Naive thymus-derived CD4-positive, alpha-beta T cell (primary cell): Measurements from ENCODE around the gene LIMS1. TPM values are rescaled to one million over a fixed set of nuclear protein-coding genes. Genes with fewer than 3 reads are reported as not detected.
A peak's percentile ranks its signal among the peaks of the same experiment; 100 is the strongest.

Source experiments
- ATAC-seq: fragments of 150-1000 bp; cut with Tn5 transposase; 2 replicates; pipeline ENCODE4 v1.10.0; 2021; ENCODE audit warnings: mild to moderate bottlenecking, moderate library complexity
- CTCF ChIA-PET: fragments of 350-600 bp; sonication (Branson Sonifier 250); formaldehyde crosslinking; loops from one replicate; lab custom pipeline; 2021; ENCODE audit warnings: antibody characterized with exemption; lab: Charles Lee
- POLR2A ChIA-PET: fragments of 350-600 bp; sonication (Branson Sonifier 250); formaldehyde crosslinking; loops from one replicate; lab custom pipeline; 2021; ENCODE audit warnings: antibody characterized with exemption, inconsistent platforms; lab: Charles Lee
- DNase-seq, 9 donors: peaks; one replicate each; pipeline versions ENCODE4 v3.0.0 to v3.0.0-alpha.2; 2020 to 2022; ENCODE audit warnings: mixed read lengths in 1 of 9
- H3K27ac ChIP-seq: one replicate; pipeline ENCODE4 v1.7.0; 2013; ENCODE audit warnings: mild to moderate bottlenecking, low read depth, low read length, moderate library complexity
- H3K27me3 ChIP-seq, 2 donors: one replicate each; pipeline ENCODE4 v1.7.0; 2013; ENCODE audit warnings: low read length in 2 of 2, mild to moderate bottlenecking in 2 of 2, moderate library complexity in 2 of 2; ENCODE audit not compliant: control insufficient read depth in 2 of 2, insufficient read depth in 2 of 2
- H3K36me3 ChIP-seq, 3 experiments: 1 replicate in 2 of 3; 2 replicates in 1 of 3; pipeline ENCODE4 v1.7.0; 2013; ENCODE audit warnings: low read length in 3 of 3, mild to moderate bottlenecking in 3 of 3, moderate library complexity in 1 of 3; ENCODE audit not compliant: insufficient read depth in 3 of 3, control insufficient read depth in 2 of 3
- H3K4me1 ChIP-seq, 2 donors: one replicate each; pipeline ENCODE4 v1.7.0; 2013; ENCODE audit warnings: low read length in 2 of 2, mild to moderate bottlenecking in 2 of 2, moderate library complexity in 1 of 2; ENCODE audit not compliant: control insufficient read depth in 2 of 2, insufficient read depth in 2 of 2
- H3K4me3 ChIP-seq: 2 replicates; pipeline ENCODE4 v1.7.0; 2013; ENCODE audit warnings: mild to moderate bottlenecking, low read length
- H3K9me3 ChIP-seq, 3 experiments: 1 replicate in 2 of 3; 2 replicates in 1 of 3; pipeline ENCODE4 v1.7.0; 2013; ENCODE audit warnings: low read length in 3 of 3; ENCODE audit not compliant: control insufficient read depth in 2 of 3
- H3K27ac Mint-ChIP-seq, 9 donors: one replicate each; pipeline ENCODE4 v1.8.0; 2020 to 2022; ENCODE audit warnings: mixed read lengths in 9 of 9, mild to moderate bottlenecking in 8 of 9, moderate library complexity in 5 of 9, inconsistent platforms in 2 of 9
- H3K27me3 Mint-ChIP-seq, 5 donors: one replicate each; pipeline ENCODE4 v1.8.0; 2021 to 2022; ENCODE audit warnings: mixed read lengths in 5 of 5, mild to moderate bottlenecking in 1 of 5
- H3K36me3 Mint-ChIP-seq, 5 donors: one replicate each; pipeline ENCODE4 v1.8.0; 2020 to 2022; ENCODE audit warnings: mixed read lengths in 5 of 5, mild to moderate bottlenecking in 3 of 5, inconsistent platforms in 1 of 5
- H3K4me1 Mint-ChIP-seq, 7 donors: one replicate each; pipeline ENCODE4 v1.8.0; 2020 to 2022; ENCODE audit warnings: mixed read lengths in 7 of 7, mild to moderate bottlenecking in 3 of 7, inconsistent platforms in 1 of 7
- H3K4me3 Mint-ChIP-seq, 10 donors: one replicate each; pipeline ENCODE4 v1.8.0; 2020 to 2022; ENCODE audit warnings: mild to moderate bottlenecking in 10 of 10, mixed read lengths in 10 of 10, moderate library complexity in 6 of 10, inconsistent platforms in 2 of 10
- H3K9me3 Mint-ChIP-seq, 11 donors: one replicate each; pipeline ENCODE4 v1.8.0; 2020 to 2022; ENCODE audit warnings: mixed read lengths in 11 of 11, mild to moderate bottlenecking in 4 of 11, inconsistent platforms in 1 of 11, moderate library complexity in 1 of 11
- intact Hi-C, 2 donors: fragments of 100-400 bp; cut with micrococcal nuclease; formaldehyde crosslinking; loops; one replicate each; pipeline ENCODE4 v1.15.1; 2023
- polyA plus RNA-seq, 2 donors: library from polyadenylated mRNA; unstranded; fragments of 300-500 nt; fragmentation: Illumina TruSeq; gene quantifications; one replicate each; pipeline ENCODE4 v1.2.3, GENCODE V29; 2021
- total RNA-seq, 6 experiments: library from RNA in 5 of 6; stranded (reverse) in 5 of 6; gene quantifications; 1 replicate in 5 of 6; 2 replicates in 1 of 6; pipeline ENCODE4 v1.2.3 and lab custom pipeline; 2021 to 2026

The LIMS1 gene
- total and polyA plus RNA-seq, 7 experiments from 2014 or later, result 25.3 to 75.3 (median 53.5) TPM

DNA sequence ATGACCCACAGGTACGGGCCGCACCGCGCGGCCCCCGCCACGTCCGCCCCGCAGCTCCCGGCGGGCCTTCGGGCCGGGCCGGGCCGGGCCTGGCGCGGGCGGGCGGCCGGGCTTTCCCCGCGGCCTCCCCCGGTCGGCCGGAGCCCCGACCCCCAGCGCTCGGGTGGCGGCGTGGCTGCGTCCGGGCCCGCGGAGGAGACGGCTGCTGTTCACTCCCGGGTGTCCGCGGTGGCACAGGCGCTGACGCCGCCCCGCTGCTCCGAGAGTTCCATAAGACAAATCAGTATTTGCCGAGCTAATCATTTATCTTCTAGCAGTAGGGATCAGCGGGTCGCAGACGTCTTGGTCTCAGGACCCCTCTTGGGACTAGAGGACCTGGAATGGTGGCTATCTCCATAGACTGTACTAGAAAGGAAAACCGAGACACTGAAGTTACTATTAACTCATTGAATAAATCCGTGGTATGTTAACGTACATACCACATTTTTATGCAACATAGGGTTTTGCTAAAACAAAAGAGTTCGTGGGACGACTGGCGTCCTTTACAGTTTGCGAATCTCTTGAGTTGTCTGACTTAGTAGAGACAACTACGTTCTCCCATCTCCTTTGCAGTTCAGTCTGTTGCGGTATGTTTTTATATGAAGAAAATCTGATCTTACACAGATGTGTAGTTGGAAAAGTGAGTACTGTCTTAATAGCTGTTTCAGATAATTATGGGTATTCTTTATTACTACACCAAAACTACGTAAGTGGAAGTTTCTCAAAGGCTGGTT, 500 bp downstream of the LIMS1 start:
- Mint-ChIP-seq H3K27ac (peak overlapping the region; percentile 31 to 96 (median 88)), H3K4me1 (peaks cover 20 to 60% (median 28%) of the 10 kb centered on the region in 7 donors), H3K4me3 (peak overlapping the region; percentile 86 to 99 (median 95)), H3K9me3 (no peaks in the 10 kb centered on the region), H3K36me3 (peaks cover 0 to 3% (median 0%) of the 10 kb centered on the region in 5 donors), H3K27me3 (no peaks in the 10 kb centered on the region)
- DNase-seq (peak in 8 of 9 donors; percentile 9 to 44 (median 40)), ATAC-seq (peak; percentile 24)
- H3K27me3 ChIP-seq, result no peaks in the 10 kb centered on the region
- H3K27ac ChIP-seq, result peak overlapping the region; percentile 60
- H3K9me3 ChIP-seq, result no peaks in the 10 kb centered on the region
- peak overlapping the region; percentile 75 for H3K4me3 ChIP-seq
- H3K36me3 ChIP-seq, result peaks cover 0 to 4% (median 0%) of the 10 kb centered on the region in 3 experiments
- ChIA-PET CTCF (no interaction called here), POLR2A (interaction anchor here (1.0 to 1.3 kb wide), 3 partner anchors 11 to 86 kb away, joined by 3 to 6 read pairs (median 3); partner anchors contain the start of gene GCC2)
- H3K4me1 ChIP-seq, result peaks cover 3 to 9% of the 10 kb centered on the region in 2 donors
- intact Hi-C loops, result loop anchor here (1.0 to 10.0 kb wide), 8 partner anchors 50 to 1080 kb away; partner anchors contain the start of genes CCDC138 (in 2 of the 2), GCC2 (in 2 of the 2), RANBP2 (in 2 of the 2) and SEPTIN10 (in 1 of the 2)

DNA sequence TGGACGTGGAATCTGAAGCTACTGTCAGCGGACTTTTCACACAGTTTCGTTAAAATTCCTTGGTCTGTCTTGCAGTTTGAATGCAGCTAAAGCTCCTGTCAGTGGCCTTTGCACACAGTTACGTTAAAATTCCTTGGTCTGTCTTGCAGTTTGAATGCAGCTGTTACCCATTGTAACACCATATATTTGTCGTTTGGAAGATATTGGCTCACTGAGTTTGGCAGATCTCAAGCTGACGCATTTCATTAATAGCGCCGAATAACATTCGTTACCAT, 1.0 kb downstream of the LIMS1 start:
- H3K27ac Mint-ChIP-seq, result peak overlapping the region in 6 of 9 donors; percentile 31 to 96 (median 82)
- peaks cover 20 to 56% (median 28%) of the 10 kb centered on the region in 7 donors for H3K4me1 Mint-ChIP-seq
- intact Hi-C loops, result loop anchor here (2.0 to 10.0 kb wide), 5 partner anchors 50 to 1080 kb away; partner anchors contain the start of genes CCDC138 (in 1 of the 2), SEPTIN10 (in 1 of the 2) and SOWAHC (in 1 of the 2)
- no peaks in the 10 kb centered on the region for H3K9me3 ChIP-seq
- DNase-seq (no peak), ATAC-seq (no peak)
- H3K9me3 Mint-ChIP-seq, result no peaks in the 10 kb centered on the region
- H3K27me3 Mint-ChIP-seq, result no peaks in the 10 kb centered on the region
- peaks cover 0 to 4% (median 0%) of the 10 kb centered on the region in 3 experiments for H3K36me3 ChIP-seq
- peak overlapping the region; percentile 86 to 99 (median 95) for H3K4me3 Mint-ChIP-seq
- CTCF ChIA-PET, result interaction anchor here (0.6 kb wide), 2 partner anchors 95 to 1192 kb away, joined by 3 to 5 read pairs; no protein-coding TSS in a partner anchor
- POLR2A ChIA-PET, result interaction anchor here (0.6 to 1.1 kb wide), 2 partner anchors 86 to 115 kb away, joined by 3 to 6 read pairs; partner anchors contain the start of gene GCC2
- peaks cover 0 to 3% (median 0%) of the 10 kb centered on the region in 5 donors for H3K36me3 Mint-ChIP-seq
- H3K27me3 ChIP-seq, result no peaks in the 10 kb centered on the region
- H3K4me1 ChIP-seq, result peaks cover 3 to 9% of the 10 kb centered on the region in 2 donors
- peak overlapping the region; percentile 75 for H3K4me3 ChIP-seq
- H3K27ac ChIP-seq, result no peak overlapping the region

DNA sequence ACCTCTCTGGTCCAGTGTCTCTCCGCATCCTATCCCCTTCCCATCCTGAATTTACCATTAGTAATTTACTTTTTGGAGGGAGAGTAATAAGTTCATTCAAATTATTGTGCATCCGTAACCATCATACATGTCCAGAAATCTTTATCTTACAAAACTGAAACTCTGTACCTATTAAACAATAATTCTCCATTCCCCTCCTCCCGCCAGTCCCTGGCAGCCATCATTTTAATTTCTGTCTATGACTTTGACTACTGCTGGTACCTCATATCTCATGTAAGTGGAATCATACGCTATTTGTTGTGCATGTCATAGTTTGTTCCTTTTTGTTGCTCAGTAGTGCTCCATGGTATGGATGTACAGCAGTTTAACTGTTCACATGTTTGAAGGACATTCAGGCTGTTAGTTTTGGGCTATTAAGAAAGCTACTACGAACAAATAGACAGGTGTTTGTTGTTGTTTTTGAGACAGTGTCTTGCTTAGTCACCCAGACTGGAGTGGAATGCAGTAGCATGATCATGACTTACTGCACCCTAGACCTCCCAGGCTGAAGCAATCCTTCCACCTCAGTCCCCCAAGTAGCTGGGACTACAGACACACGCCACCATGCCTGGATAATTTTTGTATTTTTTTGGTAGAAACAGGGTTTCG, 2.0 kb downstream of the LIMS1 start:
- no peak for DNase-seq
- H3K27ac Mint-ChIP-seq, result no peak overlapping the region
- H3K36me3 Mint-ChIP-seq, result peaks cover 0 to 2% (median 0%) of the 10 kb centered on the region in 5 donors
- Histone ChIP-seq H3K9me3 (no peaks in the 10 kb centered on the region), H3K27ac (no peak overlapping the region), H3K27me3 (no peaks in the 10 kb centered on the region), H3K4me1 (peaks cover under 1 to 9% of the 10 kb centered on the region in 2 donors), H3K4me3 (no peak overlapping the region), H3K36me3 (peaks cover 0 to 4% (median 0%) of the 10 kb centered on the region in 3 experiments)
- POLR2A ChIA-PET, result no interaction called here
- peak overlapping the region in 7 of 10 donors; percentile 41 to 99 (median 54) for H3K4me3 Mint-ChIP-seq
- intact Hi-C loops, result loop anchor here (5.0 to 10.0 kb wide), 3 partner anchors 86 to 1079 kb away; partner anchors contain the start of genes SEPTIN10 (in 1 of the 2) and SOWAHC (in 1 of the 2)
- H3K4me1 Mint-ChIP-seq, result peaks cover 14 to 51% (median 21%) of the 10 kb centered on the region in 7 donors
- H3K9me3 Mint-ChIP-seq, result no peaks in the 10 kb centered on the region
- ATAC-seq, result no peak
- no peaks in the 10 kb centered on the region for H3K27me3 Mint-ChIP-seq
- CTCF ChIA-PET, result no interaction called here

DNA sequence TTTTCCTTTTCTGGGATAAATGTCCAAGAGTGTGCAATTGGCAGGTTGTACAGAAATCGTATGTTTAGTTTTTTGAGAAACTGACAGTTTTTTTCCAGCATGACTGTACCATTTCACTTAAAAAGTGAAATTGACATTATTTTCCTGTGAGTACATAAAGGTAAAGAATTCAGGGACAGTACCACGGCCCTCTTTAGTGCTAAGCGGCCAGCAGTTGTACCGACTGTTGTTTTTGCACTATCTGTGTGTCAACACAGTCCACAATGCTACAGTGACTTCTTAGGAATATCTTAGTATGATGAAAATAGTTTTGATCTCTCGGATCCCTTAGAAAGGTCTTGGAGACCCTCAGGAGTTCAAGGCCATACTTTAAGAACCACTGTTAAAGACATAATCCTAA, 2.6 kb downstream of the LIMS1 start:
- intact Hi-C loops, result loop anchor here (5.0 to 10.0 kb wide), 3 partner anchors 85 to 1078 kb away; partner anchors contain the start of genes SEPTIN10 (in 1 of the 2) and SOWAHC (in 1 of the 2)
- H3K4me1 Mint-ChIP-seq, result peaks cover 13 to 49% (median 21%) of the 10 kb centered on the region in 7 donors
- no peak overlapping the region for H3K27ac Mint-ChIP-seq

DNA sequence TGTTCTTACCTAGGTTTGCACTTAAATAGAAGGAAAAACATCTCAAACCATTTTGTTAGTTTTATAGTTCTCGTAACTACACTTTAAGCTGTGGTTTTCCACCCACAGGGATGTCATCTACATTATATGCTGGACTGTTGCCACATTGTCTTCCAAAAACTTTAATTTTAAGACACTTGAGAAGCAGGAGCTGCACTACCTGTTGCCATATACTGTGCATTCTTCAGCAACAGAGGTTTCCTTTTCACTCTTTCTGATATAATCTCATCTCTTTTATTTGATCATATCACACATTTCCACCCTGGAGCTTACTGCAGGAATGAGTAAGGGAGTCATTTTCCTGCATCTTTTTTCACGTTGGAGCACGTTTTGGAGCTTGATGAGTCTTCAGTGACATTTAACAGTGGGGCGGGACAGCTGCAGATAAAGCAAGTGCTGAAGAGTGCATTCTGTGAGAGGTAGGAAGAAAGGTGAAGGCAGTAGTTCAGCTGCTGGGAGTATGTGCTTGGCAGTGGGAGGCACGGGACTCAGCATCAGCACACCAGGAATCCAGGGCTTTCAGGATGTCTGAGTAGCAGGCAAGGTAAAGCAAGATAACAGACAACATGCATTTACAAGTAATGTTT, 3.8 kb downstream of the LIMS1 start:
- ChIA-PET POLR2A (no interaction called here), CTCF (no interaction called here)
- Mint-ChIP-seq H3K36me3 (peaks cover 0 to 9% (median 0%) of the 10 kb centered on the region in 5 donors), H3K4me1 (peaks cover 10 to 46% (median 18%) of the 10 kb centered on the region in 7 donors), H3K4me3 (no peak overlapping the region), H3K9me3 (no peaks in the 10 kb centered on the region), H3K27ac (no peak overlapping the region), H3K27me3 (no peaks in the 10 kb centered on the region)
- Histone ChIP-seq H3K27ac (no peak overlapping the region), H3K27me3 (no peaks in the 10 kb centered on the region), H3K4me3 (no peak overlapping the region), H3K36me3 (peaks cover 0 to 4% (median 0%) of the 10 kb centered on the region in 3 experiments), H3K9me3 (no peaks in the 10 kb centered on the region), H3K4me1 (peaks cover 0 to 9% of the 10 kb centered on the region in 2 donors)
- ATAC-seq (no peak), DNase-seq (no peak)
- intact Hi-C loops, result loop anchor here (5.0 to 10.0 kb wide), 3 partner anchors 84 to 1077 kb away; partner anchors contain the start of genes SEPTIN10 (in 1 of the 2) and SOWAHC (in 1 of the 2)

More for the DNA sequence above, 2.6 kb downstream of the LIMS1 start:
- ATAC-seq, result no peak
- Mint-ChIP-seq H3K36me3 (peaks cover 0 to 2% (median 0%) of the 10 kb centered on the region in 5 donors), H3K27me3 (no peaks in the 10 kb centered on the region), H3K9me3 (no peaks in the 10 kb centered on the region), H3K4me3 (no peak overlapping the region)
- no peaks in the 10 kb centered on the region for H3K27me3 ChIP-seq
- H3K27ac ChIP-seq, result no peak overlapping the region
- ChIA-PET POLR2A (no interaction called here), CTCF (no interaction called here)
- H3K4me1 ChIP-seq, result peaks cover 0 to 9% of the 10 kb centered on the region in 2 donors
- no peak for DNase-seq
- H3K4me3 ChIP-seq, result no peak overlapping the region
- peaks cover 0 to 4% (median 0%) of the 10 kb centered on the region in 3 experiments for H3K36me3 ChIP-seq
- H3K9me3 ChIP-seq, result no peaks in the 10 kb centered on the region

DNA sequence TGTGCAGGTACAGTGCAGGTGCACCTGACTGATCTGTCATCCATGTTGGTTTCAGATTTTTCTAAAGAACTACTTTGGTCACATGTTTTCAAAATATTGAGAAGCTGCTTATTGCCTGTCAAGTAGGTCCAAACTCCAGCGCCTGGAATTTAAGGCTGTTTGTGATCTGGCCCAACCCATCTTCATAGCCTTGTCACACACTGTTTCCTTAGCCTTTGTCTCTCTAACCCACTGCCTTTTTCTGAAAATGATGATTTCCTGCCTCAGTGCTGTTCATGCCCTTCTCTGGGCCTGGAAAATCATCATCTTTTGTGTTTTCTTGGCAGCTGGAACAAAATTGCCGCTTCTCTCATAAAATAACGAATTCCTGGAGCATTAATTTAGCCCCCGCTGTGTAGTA, 7.2 kb downstream of the LIMS1 start:
- no peak overlapping the region for H3K4me3 Mint-ChIP-seq
- ChIA-PET POLR2A (interaction anchor here (2.0 kb wide), 1 partner anchor 92 kb away, joined by 7 read pairs; the partner anchor contains the start of gene GCC2), CTCF (interaction anchor here (0.7 to 1.3 kb wide), 2 partner anchors 95 to 104 kb away, joined by 3 read pairs; no protein-coding TSS in a partner anchor)
- DNase-seq (no peak), ATAC-seq (no peak)
- Histone ChIP-seq H3K4me1 (no peaks in the 10 kb centered on the region), H3K4me3 (no peak overlapping the region), H3K27ac (no peak overlapping the region), H3K36me3 (no peaks in the 10 kb centered on the region), H3K27me3 (no peaks in the 10 kb centered on the region), H3K9me3 (no peaks in the 10 kb centered on the region)
- intact Hi-C loops, result no loop called here
- peaks cover 0 to 9% (median 0%) of the 10 kb centered on the region in 5 donors for H3K36me3 Mint-ChIP-seq
- no peaks in the 10 kb centered on the region for H3K27me3 Mint-ChIP-seq
- H3K9me3 Mint-ChIP-seq, result no peaks in the 10 kb centered on the region
- peak overlapping the region in 1 of 9 donors; percentile 22 for H3K27ac Mint-ChIP-seq
- peaks cover 0 to 31% (median 8%) of the 10 kb centered on the region in 7 donors for H3K4me1 Mint-ChIP-seq
